Gastrocnemius medialis (tissue), 4 donors: ENCODE measurements around the gene PIAS2. TPM values are rescaled to one million over a fixed set of nuclear protein-coding genes. Genes with fewer than 3 reads are reported as not detected.
"Not testable (repeated sequence)": the region's sequence is repeated elsewhere in the genome, so short reads cannot be mapped to it uniquely, and the experiment has no call there.

Experiments used
- ATAC-seq, 2 donors: fragments of 150-250 bp; one replicate each; pipeline ENCODE4 v1.9.1; 2016
- DNase-seq, 2 donors: peaks; one replicate each; pipeline ENCODE4 v3.0.0-alpha.2; 2019
- H3K27ac ChIP-seq, 4 donors: fragments of 200-600 bp; sonication (generic); 1 replicate in 1 of 4; 2 replicates in 3 of 4; pipeline ENCODE4 v1.5.1; 2016 to 2018; ENCODE audit warnings: mild to moderate bottlenecking in 2 of 4, moderate library complexity in 1 of 4
- H3K27me3 ChIP-seq, 3 donors: fragments of 200-600 bp; sonication (generic) in 2 of 3; 1 replicate in 1 of 3; 2 replicates in 2 of 3; pipeline versions ENCODE4 v1.5.1 to v1.6.0; 2016 to 2019; ENCODE audit warnings: mild to moderate bottlenecking in 1 of 3, moderate library complexity in 1 of 3
- H3K36me3 ChIP-seq, 2 donors: fragments of 200-600 bp; sonication (generic) in 1 of 2; one replicate each; pipeline ENCODE4 v1.5.1; 2017 to 2018
- H3K4me1 ChIP-seq, 2 donors: fragments of 200-600 bp; sonication (generic) in 1 of 2; one replicate each; pipeline ENCODE4 v1.5.1; 2016 to 2017; ENCODE audit warnings: mild to moderate bottlenecking in 2 of 2
- H3K4me3 ChIP-seq, 4 donors: fragments of 200-600 bp; sonication (generic) in 3 of 4; 1 replicate in 1 of 4; 2 replicates in 3 of 4; pipeline ENCODE4 v1.5.1; 2016 to 2019; ENCODE audit warnings: mild to moderate bottlenecking in 2 of 4
- H3K9me3 ChIP-seq, 3 donors: fragments of 200-600 bp; sonication (generic) in 2 of 3; 1 replicate in 1 of 3; 2 replicates in 2 of 3; pipeline ENCODE4 v1.5.1; 2016 to 2019
- CTCF ChIP-seq, 5 experiments: fragments of 450-650 bp in 3 of 5; fragments of 200-600 bp in 2 of 5; sonication (generic) in 2 of 5; IDR thresholded peaks in 4 of 5; conservative IDR thresholded peaks in 1 of 5; 1 replicate in 4 of 5; 2 replicates in 1 of 5; pipeline ENCODE4 v1.5.1; 2016 to 2019; ENCODE audit warnings: antibody characterized with exemption in 5 of 5, mild to moderate bottlenecking in 3 of 5, moderate library complexity in 3 of 5
- POLR2A ChIP-seq, 2 donors: fragments of 450-650 bp; IDR thresholded peaks; one replicate each; pipeline ENCODE4 v1.6.1; 2017; ENCODE audit warnings: antibody characterized with exemption in 2 of 2, mild to moderate bottlenecking in 2 of 2, moderate library complexity in 2 of 2
- in situ Hi-C, 4 donors: fragments of 200-750 bp; cut with MboI; loops; one replicate each; pipeline versions ENCODE4 v1.15.0 to v1.8.0; 2017; ENCODE audit warnings: low sequenced_read_pairs in 4 of 4
- intact Hi-C: fragments of 100-400 bp; cut with DNase I; formaldehyde crosslinking; loops from one replicate; pipeline ENCODE4 v1.15.1; 2023; ENCODE audit warnings: low total_unique reads
- total RNA-seq, 4 donors: library from RNA; depleted of rRNA; stranded (reverse); fragments of >200 nt; gene quantifications; one replicate each; pipeline versions ENCODE4 v1.1.0 to v1.2.3, GENCODE V29; 2016

Gene PIAS2
- total RNA-seq, 4 donors from 2014 or later, result 14.9 to 41.2 (median 25.1) TPM

GRCh38 chr18:46842583-46842982, 74.7 kb downstream of the PIAS2 start:
- in situ Hi-C loops (no loop called here), intact Hi-C loops (no loop called here)
- DNase-seq (no peak), ATAC-seq (no peak)
- H3K4me1 ChIP-seq, result peaks cover 11 to 13% of the 10 kb centered on the region in 2 donors
- no peak overlapping the region for H3K27ac ChIP-seq
- H3K4me3 ChIP-seq, result no peak overlapping the region
- H3K9me3 ChIP-seq, result no peaks in the 10 kb centered on the region
- TF ChIP-seq CTCF (IDR thresholded peaks at IDR 0.05 in 4 of 5, conservative IDR thresholded peaks at IDR 0.05 in 1 of 5) (no peak), POLR2A (IDR thresholded peaks at IDR 0.05) (no peak)
- H3K36me3 ChIP-seq, result no peaks in the 10 kb centered on the region
- no peaks in the 10 kb centered on the region for H3K27me3 ChIP-seq

GRCh38 chr18:46833899-46834298, 83.4 kb downstream of the PIAS2 start:
- Histone ChIP-seq H3K9me3 (no peaks in the 10 kb centered on the region), H3K27ac (peak overlapping the region in 2 of 4 donors; percentile 19 to 22), H3K4me1 (peaks cover 0 to 4% of the 10 kb centered on the region in 2 donors), H3K36me3 (no peaks in the 10 kb centered on the region), H3K4me3 (no peak overlapping the region), H3K27me3 (no peaks in the 10 kb centered on the region)
- intact Hi-C loops, result no loop called here
- DNase-seq (no peak), ATAC-seq (peak in 1 of 2 donors; percentile 77)
- in situ Hi-C loops, result no loop called here
- TF ChIP-seq CTCF (IDR thresholded peaks at IDR 0.05 in 4 of 5, conservative IDR thresholded peaks at IDR 0.05 in 1 of 5) (no peak), POLR2A (IDR thresholded peaks at IDR 0.05) (no peak)

- no peaks in the 10 kb centered on the region for H3K9me3 ChIP-seq
- ATAC-seq (no peak), DNase-seq (no peak)
- no peak for TF ChIP-seq CTCF (IDR thresholded peaks at IDR 0.05 in 4 of 5, conservative IDR thresholded peaks at IDR 0.05 in 1 of 5)
- no peak for TF ChIP-seq POLR2A (IDR thresholded peaks at IDR 0.05)
- H3K27ac ChIP-seq, result no peak overlapping the region
- H3K27me3 ChIP-seq, result no peaks in the 10 kb centered on the region
- intact Hi-C loops (no loop called here), in situ Hi-C loops (no loop called here)
- H3K4me1 ChIP-seq, result peaks cover 0 to 4% of the 10 kb centered on the region in 2 donors
- H3K4me3 ChIP-seq, result no peak overlapping the region
- H3K36me3 ChIP-seq, result peaks cover 0 to 9% of the 10 kb centered on the region in 2 donors
Measured at GRCh38 chr18:46832849-46833248, 84.5 kb downstream of the PIAS2 start.

- H3K4me1 ChIP-seq, H3K27ac ChIP-seq, DNase-seq, H3K27me3 ChIP-seq, H3K9me3 ChIP-seq, in situ Hi-C loops, ATAC-seq, intact Hi-C loops, H3K4me3 ChIP-seq: not testable (repeated sequence)
- peaks cover 0 to 13% of the 10 kb centered on the region in 2 donors for H3K36me3 ChIP-seq
Measured at GRCh38 chr18:46832422-46832821, 84.9 kb downstream of the PIAS2 start.

- Histone ChIP-seq H3K36me3 (peaks cover 0 to 22% of the 10 kb centered on the region in 2 donors), H3K4me1 (peaks cover 0 to 4% of the 10 kb centered on the region in 2 donors), H3K27ac (no peak overlapping the region), H3K27me3 (no peaks in the 10 kb centered on the region), H3K4me3 (no peak overlapping the region), H3K9me3 (no peaks in the 10 kb centered on the region)
- ATAC-seq (no peak), DNase-seq (no peak)
- intact Hi-C loops, result no loop called here
- in situ Hi-C loops, result no loop called here
- no peak for TF ChIP-seq CTCF (IDR thresholded peaks at IDR 0.05 in 4 of 5, conservative IDR thresholded peaks at IDR 0.05 in 1 of 5)
- TF ChIP-seq POLR2A (IDR thresholded peaks at IDR 0.05), result no peak
Measured at GRCh38 chr18:46831434-46831833, 85.9 kb downstream of the PIAS2 start.
